ENCODE data around the gene LONRF2.

- TF ChIP-seq CTCF (IDR thresholded peaks at IDR 0.05) (no peak), POLR2A (IDR thresholded peaks at IDR 0.05) (no peak)
These were observed 82.7 kb downstream of the LONRF2 start for GRCh38 chr2:100239486-100240210.

Data from transverse colon (tissue), 3 donors.